DMS79 treated with DMSO at 0.1 percent for 48 hours (cell line): ENCODE data around the gene DRAM1.
"Not testable (repeated sequence)": the region's sequence is repeated elsewhere in the genome, so short reads cannot be mapped to it uniquely, and the experiment has no call there.

Experiments
- DNase-seq: peaks from one replicate; lab custom pipeline; 2025; lab: John Stamatoyannopoulos, UW

DRAM1 gene

GRCh38 chr12:101859664-101860607 lies 17.4 kb upstream of the DRAM1 start:
- no peak for DNase-seq

- not testable (repeated sequence) for DNase-seq
Observed at GRCh38 chr12:101861688-101862087, 15.7 kb upstream of the DRAM1 start.

DNA sequence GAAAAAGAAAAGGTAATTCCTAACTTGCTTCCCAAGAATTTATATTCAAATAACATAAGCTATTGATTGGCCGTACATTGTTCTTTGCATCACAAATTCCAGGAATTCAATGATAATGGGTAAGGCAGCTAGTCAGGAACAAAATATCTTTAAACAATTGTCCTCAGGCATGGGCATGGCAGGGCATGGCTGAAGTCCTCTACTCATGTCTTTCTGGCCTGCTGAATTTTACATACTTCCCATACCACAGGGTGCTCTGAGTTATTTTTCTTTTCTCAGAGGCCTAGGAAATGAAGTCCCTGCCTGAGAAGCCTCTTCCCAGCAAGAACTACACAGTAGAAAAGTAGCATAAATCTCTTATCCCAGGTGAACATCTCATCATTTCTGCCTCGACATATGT lies 15.1 kb upstream of the DRAM1 start:
- DNase-seq: no peak

- DNase-seq: no peak
Observed at GRCh38 chr12:101863981-101864380, 13.4 kb upstream of the DRAM1 start.

DNA sequence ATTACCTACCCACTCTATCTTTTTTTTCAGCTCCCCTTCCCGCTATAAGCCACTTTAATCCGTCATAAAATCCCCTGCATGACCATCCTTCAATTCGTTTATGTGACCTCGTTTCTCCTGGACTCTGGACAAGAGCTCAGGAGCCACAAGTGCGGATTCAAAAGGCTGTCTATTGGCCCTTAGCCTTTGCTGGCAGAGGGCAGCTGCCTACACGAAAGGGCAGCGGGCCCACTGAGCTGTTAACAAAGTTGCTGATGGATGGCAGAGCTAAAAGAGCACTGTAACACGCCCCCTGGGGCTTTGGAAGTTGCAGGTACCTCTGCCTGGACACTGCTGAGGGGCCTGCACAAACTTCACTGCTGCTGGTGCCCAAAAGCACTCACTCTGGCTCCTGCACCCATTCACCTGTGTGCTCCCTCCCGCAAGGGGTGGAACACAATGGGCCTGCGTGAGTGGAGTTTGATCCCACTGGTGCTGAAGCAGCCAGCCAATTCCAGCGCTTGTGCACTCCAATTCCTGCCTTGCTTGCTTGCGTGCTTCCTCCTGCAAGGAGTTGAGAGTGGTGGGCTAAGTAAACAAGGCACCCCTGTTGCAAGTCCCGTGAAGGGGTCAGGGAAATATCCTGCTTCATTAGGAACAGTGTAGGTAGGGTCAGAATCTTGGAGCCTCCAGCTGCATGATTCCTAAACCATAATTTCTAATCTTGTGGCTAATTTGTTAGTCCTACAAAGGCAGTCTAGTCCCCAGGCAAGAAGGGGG lies 10.6 kb upstream of the DRAM1 start:
- no peak for DNase-seq

- DNase-seq: not testable (repeated sequence)
Observed at GRCh38 chr12:101867619-101868018, 9.8 kb upstream of the DRAM1 start.

DNA sequence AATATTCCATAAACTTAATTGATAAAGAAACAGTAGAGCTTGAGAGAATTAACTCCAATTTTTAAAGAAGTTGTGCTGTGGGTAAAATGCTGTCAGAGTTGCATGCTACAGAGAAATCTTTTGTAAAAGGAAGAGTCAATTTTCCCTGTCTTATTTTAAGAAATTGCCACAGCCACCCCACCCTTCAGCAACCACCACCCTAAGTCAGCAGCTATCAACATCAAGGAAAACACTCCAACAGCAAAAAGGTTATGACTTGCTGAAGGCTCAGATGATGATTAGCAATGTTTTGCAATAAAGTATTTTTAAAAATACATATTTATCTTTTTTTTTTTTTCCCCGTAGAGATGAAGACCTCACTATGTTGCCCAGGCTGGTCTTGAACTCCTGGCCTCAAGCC lies 6.5 kb upstream of the DRAM1 start:
- no peak for DNase-seq

GRCh38 chr12:101875162-101875561 lies 2.2 kb upstream of the DRAM1 start:
- DNase-seq: no peak

DNA sequence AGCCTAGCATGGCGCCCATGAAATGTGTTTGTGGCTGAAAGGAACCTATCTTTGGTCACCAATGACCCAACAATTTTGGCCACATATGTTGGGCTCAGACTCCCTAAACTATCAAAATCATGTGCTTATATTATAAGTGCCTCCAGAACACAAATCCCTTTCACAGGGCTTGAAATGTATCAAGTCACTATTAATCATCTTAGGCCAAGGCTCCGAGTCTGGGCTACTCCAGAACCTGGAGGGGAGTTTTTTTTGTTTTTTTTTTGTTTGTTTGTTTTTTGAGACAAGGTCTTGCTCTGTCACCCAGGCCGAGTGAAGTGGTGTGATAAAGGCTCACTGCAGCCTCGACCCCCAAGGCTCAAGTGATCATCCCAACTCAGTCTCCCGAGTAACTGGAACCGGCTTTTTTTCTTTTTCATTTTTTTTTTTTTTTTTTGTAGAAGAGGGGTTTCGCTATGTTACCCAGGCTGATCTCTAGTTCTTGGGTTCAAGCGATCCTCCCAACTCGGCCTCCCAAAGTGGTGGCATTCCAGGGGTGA lies 989 bp upstream of the DRAM1 start:
- no peak for DNase-seq

DNA sequence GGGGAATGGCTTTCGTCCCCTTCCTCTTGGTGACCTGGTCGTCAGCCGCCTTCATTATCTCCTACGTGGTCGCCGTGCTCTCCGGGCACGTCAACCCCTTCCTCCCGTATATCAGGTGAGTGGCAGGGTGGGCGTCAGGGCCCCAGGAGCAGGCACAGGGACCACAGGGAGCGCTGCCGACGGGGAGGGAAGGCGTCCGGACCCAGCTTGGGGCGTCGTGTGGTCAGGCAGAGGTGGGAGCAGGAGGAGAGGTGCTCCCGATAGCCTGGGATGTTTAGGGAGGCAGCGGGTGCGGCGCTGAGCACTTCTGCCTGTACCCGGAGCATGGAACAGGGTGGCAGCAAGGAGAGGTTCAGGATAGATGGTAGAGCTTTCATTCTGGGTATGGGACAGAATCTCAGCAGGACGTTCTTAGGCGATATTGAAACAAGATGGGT lies 444 bp downstream of the DRAM1 start:
- no peak for DNase-seq

- DNase-seq: no peak
Observed at GRCh38 chr12:101878243-101878821, 952 bp downstream of the DRAM1 start.

DNA sequence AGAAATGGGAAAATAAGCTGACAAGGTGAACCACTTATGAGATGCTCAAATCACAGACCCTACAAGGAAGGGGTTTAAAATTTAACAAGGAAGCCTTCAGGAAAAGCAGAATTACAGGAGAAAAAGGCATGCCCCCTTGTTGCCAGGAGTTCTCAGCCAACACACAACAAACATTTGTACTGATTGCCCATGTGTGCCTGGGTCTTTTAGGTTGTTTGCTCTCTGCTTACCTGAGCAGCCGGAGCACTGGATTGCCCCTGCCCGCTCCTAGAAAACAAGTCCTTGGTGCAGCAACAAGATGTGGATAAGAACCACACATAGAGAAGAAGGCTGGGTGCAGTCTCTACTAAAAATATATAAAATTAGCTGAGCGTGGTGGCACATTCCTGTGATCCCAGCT lies 3.4 kb downstream of the DRAM1 start:
- DNase-seq: no peak

- no peak for DNase-seq
Observed at GRCh38 chr12:101881228-101881627, 3.8 kb downstream of the DRAM1 start.

DNA sequence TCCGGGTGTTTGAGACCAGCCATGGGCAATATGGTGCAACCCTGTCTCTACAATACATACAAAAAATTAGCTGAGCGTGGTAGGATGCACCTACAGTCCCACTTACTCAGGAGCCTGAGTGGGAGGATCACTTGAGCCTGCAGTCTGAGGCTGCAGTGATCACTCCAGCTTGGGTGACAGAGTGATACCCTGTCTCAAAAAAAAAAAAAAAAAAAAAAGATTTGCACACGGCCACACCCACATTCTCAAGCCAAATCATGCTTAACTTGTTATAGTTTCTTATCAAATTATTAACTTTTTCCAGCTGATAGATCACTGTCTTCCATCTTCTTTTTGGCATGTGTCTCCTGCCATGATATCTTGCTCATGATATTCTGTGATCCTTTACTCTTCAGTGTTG lies 6.8 kb downstream of the DRAM1 start:
- DNase-seq: no peak

DNA sequence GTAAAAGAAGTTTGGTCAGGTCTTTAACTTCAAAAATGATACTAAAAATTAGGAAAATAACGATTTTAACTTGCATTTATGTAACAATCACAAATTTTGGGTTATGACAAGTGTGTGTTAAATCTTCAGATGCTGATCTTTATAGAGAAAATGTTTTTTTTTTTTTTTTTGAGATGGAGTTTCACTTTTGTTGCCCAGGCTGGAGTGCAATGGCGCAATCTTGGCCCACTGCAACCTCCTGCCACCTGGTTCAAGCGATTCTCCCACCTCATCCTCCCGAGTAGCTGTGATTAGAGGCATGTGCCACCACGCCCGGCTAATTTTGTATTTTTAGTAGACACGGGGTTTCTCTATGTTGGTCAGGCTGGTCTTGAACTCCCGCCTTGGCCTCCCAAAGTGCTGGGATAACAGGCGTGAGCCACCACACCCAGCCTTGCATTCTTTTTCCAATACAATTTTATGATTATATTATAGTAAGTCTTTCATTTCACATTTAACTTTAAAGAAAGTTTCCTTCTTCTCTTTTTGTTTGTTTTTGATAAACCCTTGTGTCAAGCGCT lies 7.5 kb downstream of the DRAM1 start:
- DNase-seq: not testable (repeated sequence)

GRCh38 chr12:101885912-101886561 lies 8.7 kb downstream of the DRAM1 start:
- no peak for DNase-seq

DNA sequence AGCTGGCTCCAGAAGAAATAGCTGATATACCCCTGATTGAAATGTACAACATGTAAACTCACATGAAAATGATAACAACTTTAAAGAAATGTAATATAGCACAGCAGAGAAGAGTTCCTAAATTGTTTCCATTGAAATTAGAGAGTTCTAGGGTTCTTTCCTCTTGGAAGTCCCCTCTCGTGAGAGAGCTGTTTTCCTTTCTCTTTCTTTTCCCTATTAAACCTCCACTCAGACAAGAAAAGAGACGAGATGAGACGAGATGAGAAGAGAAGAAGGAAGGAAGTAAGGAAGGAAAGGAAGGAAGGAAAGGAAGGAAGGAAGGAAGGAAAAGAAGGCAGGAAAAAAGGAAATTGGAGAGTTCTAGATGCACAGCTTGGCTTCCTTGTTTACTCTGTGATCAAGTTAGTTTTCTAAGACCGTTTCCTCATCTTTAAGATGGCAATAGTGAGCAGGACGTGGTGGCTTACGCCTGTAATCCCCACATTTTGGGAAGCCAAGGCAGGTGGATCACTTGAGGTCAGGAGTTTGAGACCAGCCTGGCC lies 11.9 kb downstream of the DRAM1 start:
- no peak for DNase-seq

GRCh38 chr12:101891462-101891971 lies 14.1 kb downstream of the DRAM1 start:
- DNase-seq: no peak

GRCh38 chr12:101892794-101893193 lies 15.4 kb downstream of the DRAM1 start:
- DNase-seq: no peak

- no peak for DNase-seq
Observed at GRCh38 chr12:101901777-101902176, 24.4 kb downstream of the DRAM1 start.

- DNase-seq: no peak
Observed at GRCh38 chr12:101902641-101903040, 25.3 kb downstream of the DRAM1 start.
